Left hindlimb (tissue), 1 donor: ENCODE results near the gene TOMM40L.

Experiments
- DNase-seq: peaks from one replicate; pipeline ENCODE4 v3.0.0-alpha.2; 2018

The TOMM40L gene

GRCh38 chr1:161258439-161259344 lies 32.8 kb downstream of the TOMM40L start, which contains the start of gene PCP4L1:
Gene PCP4L1 (plus strand): TSS chr1:161258745. CDS start chr1:161258975, 230 bp downstream.
- peak; percentile 55 for DNase-seq

GRCh38 chr1:161259345-161259702 lies 33.5 kb downstream of the TOMM40L start:
- no peak for DNase-seq

- no peak for DNase-seq
Measured at GRCh38 chr1:161259765-161260164, 33.9 kb downstream of the TOMM40L start.

- no peak for DNase-seq
Measured at GRCh38 chr1:161260376-161261260, 34.8 kb downstream of the TOMM40L start.

GRCh38 chr1:161261261-161262235 lies 35.7 kb downstream of the TOMM40L start:
- DNase-seq, result no peak

- no peak for DNase-seq
Measured at GRCh38 chr1:161265305-161265704, 39.4 kb downstream of the TOMM40L start.

- DNase-seq, result no peak
Measured at GRCh38 chr1:161266202-161266601, 40.3 kb downstream of the TOMM40L start.

- DNase-seq, result no peak
Measured at GRCh38 chr1:161266836-161267235, 41.0 kb downstream of the TOMM40L start.

GRCh38 chr1:161267321-161267720 lies 41.5 kb downstream of the TOMM40L start:
- DNase-seq, result no peak

GRCh38 chr1:161273402-161273801 lies 47.5 kb downstream of the TOMM40L start:
- DNase-seq, result no peak

- DNase-seq, result no peak
Measured at GRCh38 chr1:161274874-161275273, 49.0 kb downstream of the TOMM40L start.
